Measurements from ENCODE around the gene PLCH2.

DNA sequence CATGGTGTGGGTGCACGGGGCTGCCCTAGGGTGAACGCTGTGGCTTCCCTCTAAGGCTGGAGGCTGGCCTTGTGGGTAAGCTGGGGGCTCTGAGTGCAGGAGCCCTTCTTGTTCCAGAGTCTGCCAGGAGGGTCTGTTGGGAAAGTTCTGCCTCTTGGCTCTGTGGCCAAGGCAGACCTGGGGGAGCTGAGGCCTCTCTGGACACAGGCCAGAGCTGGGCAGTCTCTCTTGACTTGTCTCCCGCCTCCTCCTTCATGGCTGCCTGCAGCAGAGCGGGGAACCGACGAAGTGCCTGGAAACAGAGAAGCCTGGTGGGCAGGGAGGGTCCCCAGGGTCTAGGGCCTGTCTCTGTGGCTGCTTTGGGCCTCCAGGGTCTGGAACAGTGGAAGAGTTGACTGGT is 33.4 kb upstream of the PLCH2 start:
- TF ChIP-seq CEBPB (IDR thresholded peaks at IDR 0.05) (no peak), TAF1 (IDR thresholded peaks at IDR 0.05; ENCODE audit: low read depth) (no peak), RAD21 (IDR thresholded peaks at IDR 0.05; ENCODE audit: low read depth) (no peak), EP300 (IDR thresholded peaks at IDR 0.05; ENCODE audit: borderline replicate concordance) (no peak), YY1 (IDR thresholded peaks at IDR 0.05; ENCODE audit: low read depth) (no peak), TEAD4 (IDR thresholded peaks at IDR 0.05) (no peak), FOXM1 (IDR thresholded peaks at IDR 0.05; ENCODE audit: borderline replicate concordance, low read depth) (no peak), EGR1 (IDR thresholded peaks at IDR 0.05) (no peak), NFIC (IDR thresholded peaks at IDR 0.05) (no peak), ZBTB7A (IDR thresholded peaks at IDR 0.05; ENCODE audit: low read depth) (no peak)
- TF ChIP-seq, protein P1, sequence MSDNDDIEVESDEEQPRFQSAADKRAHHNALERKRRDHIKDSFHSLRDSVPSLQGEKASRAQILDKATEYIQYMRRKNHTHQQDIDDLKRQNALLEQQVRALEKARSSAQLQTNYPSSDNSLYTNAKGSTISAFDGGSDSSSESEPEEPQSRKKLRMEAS (IDR thresholded peaks at IDR 0.05) = no peak
- TF ChIP-seq, protein P2, sequence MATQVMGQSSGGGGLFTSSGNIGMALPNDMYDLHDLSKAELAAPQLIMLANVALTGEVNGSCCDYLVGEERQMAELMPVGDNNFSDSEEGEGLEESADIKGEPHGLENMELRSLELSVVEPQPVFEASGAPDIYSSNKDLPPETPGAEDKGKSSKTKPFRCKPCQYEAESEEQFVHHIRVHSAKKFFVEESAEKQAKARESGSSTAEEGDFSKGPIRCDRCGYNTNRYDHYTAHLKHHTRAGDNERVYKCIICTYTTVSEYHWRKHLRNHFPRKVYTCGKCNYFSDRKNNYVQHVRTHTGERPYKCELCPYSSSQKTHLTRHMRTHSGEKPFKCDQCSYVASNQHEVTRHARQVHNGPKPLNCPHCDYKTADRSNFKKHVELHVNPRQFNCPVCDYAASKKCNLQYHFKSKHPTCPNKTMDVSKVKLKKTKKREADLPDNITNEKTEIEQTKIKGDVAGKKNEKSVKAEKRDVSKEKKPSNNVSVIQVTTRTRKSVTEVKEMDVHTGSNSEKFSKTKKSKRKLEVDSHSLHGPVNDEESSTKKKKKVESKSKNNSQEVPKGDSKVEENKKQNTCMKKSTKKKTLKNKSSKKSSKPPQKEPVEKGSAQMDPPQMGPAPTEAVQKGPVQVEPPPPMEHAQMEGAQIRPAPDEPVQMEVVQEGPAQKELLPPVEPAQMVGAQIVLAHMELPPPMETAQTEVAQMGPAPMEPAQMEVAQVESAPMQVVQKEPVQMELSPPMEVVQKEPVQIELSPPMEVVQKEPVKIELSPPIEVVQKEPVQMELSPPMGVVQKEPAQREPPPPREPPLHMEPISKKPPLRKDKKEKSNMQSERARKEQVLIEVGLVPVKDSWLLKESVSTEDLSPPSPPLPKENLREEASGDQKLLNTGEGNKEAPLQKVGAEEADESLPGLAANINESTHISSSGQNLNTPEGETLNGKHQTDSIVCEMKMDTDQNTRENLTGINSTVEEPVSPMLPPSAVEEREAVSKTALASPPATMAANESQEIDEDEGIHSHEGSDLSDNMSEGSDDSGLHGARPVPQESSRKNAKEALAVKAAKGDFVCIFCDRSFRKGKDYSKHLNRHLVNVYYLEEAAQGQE (IDR thresholded peaks at IDR 0.05; ENCODE audit: low read depth) = no peak
